GM12878 (cell line): ENCODE results near the gene GAP43. TPM values are rescaled to one million over a fixed set of nuclear protein-coding genes. Genes with fewer than 3 reads are reported as not detected.

Experiments
- ATAC-seq: fragments of 200-7000 bp; cut with Tn5 transposase; 3 replicates; pipeline ENCODE4 v1.9.1; 2020; ENCODE audit warnings: mild to moderate bottlenecking, moderate library complexity
- BruUV-seq: library from RNA; stranded (reverse); fragments of 400-500 nt; replicated peaks from 2 replicates; lab custom pipeline; 2021; lab: Mats Ljungman, UMichigan
- CTCF ChIA-PET: fragments of 300-600 bp; sonication (Branson Sonifier 250); formaldehyde crosslinking; extraction: SDS; loops from one replicate; lab custom pipeline; 2021; ENCODE audit warnings: inconsistent platforms; lab: Yijun Ruan, JAX
- POLR2A ChIA-PET: fragments of 350-600 bp; formaldehyde crosslinking; extraction: SDS; loops from one replicate; lab custom pipeline; 2021; ENCODE audit warnings: inconsistent platforms; lab: Charles Lee
- RAD21 ChIA-PET: fragments of 300-600 bp; sonication (Branson Sonifier 250); formaldehyde crosslinking; loops from one replicate; lab custom pipeline; 2023; ENCODE audit warnings: antibody characterized with exemption; ENCODE audit not compliant: unreplicated experiment; lab: Charles Lee
- SMC1A ChIA-PET: fragments of 300-600 bp; sonication (Branson Sonifier 250); formaldehyde crosslinking; loops from one replicate; lab custom pipeline; 2023; ENCODE audit not compliant: unreplicated experiment, uncharacterized antibody; lab: Charles Lee
- DNase-seq: peaks from one replicate; pipeline ENCODE4 v3.0.0-alpha.2; 2011; ENCODE audit warnings: low read depth, low spot score
- FAIRE-seq: peaks from 3 replicates; lab custom pipeline; 2011; peaks lifted over from hg19 to GRCh38; lab: Jason Lieb, UNC
- H2AFZ ChIP-seq: 2 replicates; pipeline ENCODE4 v1.6.0; 2011; ENCODE audit warnings: low read depth, low read length, control low read depth; ENCODE audit not compliant: control insufficient read depth
- H3K27ac ChIP-seq: 2 replicates; pipeline ENCODE4 v1.5.1; 2011; ENCODE audit warnings: control low read depth; ENCODE audit not compliant: control insufficient read depth, insufficient read depth
- H3K27me3 ChIP-seq, 2 experiments: replicated peaks in 1 of 2; 2 replicates each; pipeline versions ENCODE4 v1.6.0 to v1.6.1; 2011; ENCODE audit warnings: low read length in 1 of 2; ENCODE audit not compliant: control insufficient read depth in 2 of 2, insufficient read depth in 2 of 2
- H3K36me3 ChIP-seq, 2 experiments: 2 replicates each; pipeline ENCODE4 v1.5.1; 2011; ENCODE audit warnings: low read length in 1 of 2; ENCODE audit not compliant: control insufficient read depth in 2 of 2, insufficient read depth in 2 of 2
- H3K4me1 ChIP-seq: 2 replicates; pipeline ENCODE4 v1.6.1; 2011; ENCODE audit warnings: mild to moderate bottlenecking, low read length, moderate library complexity, mixed read lengths; ENCODE audit not compliant: control insufficient read depth, insufficient read depth
- H3K4me2 ChIP-seq: 2 replicates; pipeline ENCODE4 v1.6.0; 2011; ENCODE audit warnings: control low read depth; ENCODE audit not compliant: control insufficient read depth, insufficient read depth
- H3K4me3 ChIP-seq: fragments of 200-600 bp; sonication (generic); 2 replicates; pipeline ENCODE4 v1.5.1; 2016
- H3K79me2 ChIP-seq: 2 replicates; pipeline ENCODE4 v1.6.0; 2011; ENCODE audit warnings: low read length; ENCODE audit not compliant: control insufficient read depth, insufficient read depth
- H3K9ac ChIP-seq: 2 replicates; pipeline ENCODE4 v1.8.0; 2011; ENCODE audit warnings: low read length, control low read depth, mixed read lengths; ENCODE audit not compliant: control insufficient read depth, insufficient read depth
- H3K9me3 ChIP-seq: replicated peaks from 3 replicates; pipeline ENCODE4 v1.5.1; 2011; ENCODE audit warnings: mild to moderate bottlenecking, low read length; ENCODE audit not compliant: control insufficient read depth, insufficient read depth
- H4K20me1 ChIP-seq: 2 replicates; pipeline ENCODE4 v1.6.0; 2011; ENCODE audit not compliant: control insufficient read depth, insufficient read depth
- ATF7 ChIP-seq: fragments of 450-650 bp; IDR thresholded peaks from 2 replicates; pipeline ENCODE4 v1.6.1; 2016; ENCODE audit warnings: low read depth, mild to moderate bottlenecking
- BACH1 ChIP-seq: fragments of 450-650 bp; IDR thresholded peaks from 2 replicates; pipeline ENCODE4 v1.6.1; 2017; ENCODE audit warnings: mild to moderate bottlenecking, borderline replicate concordance
- CBX3 ChIP-seq: fragments of 200-600 bp; sonication (generic); IDR thresholded peaks from 2 replicates; pipeline ENCODE4 v1.6.1; 2016; ENCODE audit warnings: low read depth, borderline replicate concordance
- CTCF ChIP-seq, 3 experiments: IDR thresholded peaks in 2 of 3; conservative IDR thresholded peaks in 1 of 3; 2 replicates each; pipeline ENCODE4 v1.5.1; 2011; ENCODE audit warnings: low read depth in 3 of 3, low read length in 3 of 3, mild to moderate bottlenecking in 3 of 3, control low read depth in 2 of 3, moderate library complexity in 2 of 3, inconsistent platforms in 1 of 3, mixed read lengths in 1 of 3; ENCODE audit not compliant: control insufficient read depth in 2 of 3, insufficient read depth in 1 of 3; ENCODE audit errors: extremely low read depth in 1 of 3
- DPF2 ChIP-seq: fragments of 450-650 bp; IDR thresholded peaks from 2 replicates; pipeline ENCODE4 v1.6.1; 2017; ENCODE audit warnings: mild to moderate bottlenecking
- EP300 ChIP-seq, 2 experiments: fragments of 150-350 bp in 1 of 2; IDR thresholded peaks; 2 replicates each; pipeline ENCODE4 v1.6.1; 2011 to 2012; ENCODE audit warnings: low read depth in 2 of 2, low read length in 2 of 2, borderline replicate concordance in 1 of 2, improper control_type of control experiment in 1 of 2, inconsistent platforms in 1 of 2; ENCODE audit not compliant: control insufficient read depth in 1 of 2
- HDAC2 ChIP-seq: fragments of 200-600 bp; sonication (generic); IDR thresholded peaks from 2 replicates; pipeline ENCODE4 v1.6.1; 2017
- MAX ChIP-seq: IDR thresholded peaks from 2 replicates; pipeline ENCODE4 v1.6.1; 2012; ENCODE audit warnings: low read depth, low read length, improper control_type of control experiment
- NFXL1 ChIP-seq: fragments of 450-650 bp; IDR thresholded peaks from 2 replicates; pipeline ENCODE4 v1.6.1; 2017; ENCODE audit warnings: antibody characterized with exemption, mild to moderate bottlenecking, borderline replicate concordance
- POLR2A ChIP-seq: IDR thresholded peaks from 2 replicates; pipeline ENCODE4 v1.6.1; 2011; ENCODE audit warnings: low read depth, mild to moderate bottlenecking, low read length
- POLR2AphosphoS2 ChIP-seq: IDR thresholded peaks from 2 replicates; pipeline ENCODE4 v1.6.1; 2011; ENCODE audit warnings: low read depth, mild to moderate bottlenecking, low read length, improper control_type of control experiment, moderate library complexity
- RBBP5 ChIP-seq: fragments of 200-600 bp; sonication (generic); conservative IDR thresholded peaks from 2 replicates; pipeline ENCODE4 v1.6.1; 2016
- RELA ChIP-seq: fragments of 450-650 bp; IDR thresholded peaks from 2 replicates; pipeline ENCODE4 v1.8.0; 2014; ENCODE audit warnings: borderline replicate concordance; ENCODE audit not compliant: partially characterized antibody
- RFX5 ChIP-seq: IDR thresholded peaks from 2 replicates; pipeline ENCODE4 v1.6.1; 2011; ENCODE audit warnings: low read depth, low read length, improper control_type of control experiment
- STAT1 ChIP-seq: fragments of 450-650 bp; conservative IDR thresholded peaks from 2 replicates; pipeline ENCODE4 v1.6.1; 2014; ENCODE audit warnings: antibody characterized with exemption, mild to moderate bottlenecking
- SUZ12 ChIP-seq: fragments of 200-600 bp; sonication (generic); IDR thresholded peaks from one replicate; pipeline ENCODE4 v1.6.1; 2018; ENCODE audit warnings: antibody characterized with exemption, mild to moderate bottlenecking; ENCODE audit not compliant: unreplicated experiment
- TBL1XR1 ChIP-seq: IDR thresholded peaks from 2 replicates; pipeline ENCODE4 v1.6.1; 2012; ENCODE audit warnings: low read depth, low read length, improper control_type of control experiment
- TCF12 ChIP-seq: IDR thresholded peaks from 2 replicates; pipeline ENCODE4 v1.6.1; 2011; ENCODE audit warnings: low read depth, mild to moderate bottlenecking, low read length
- TCF7 ChIP-seq: IDR thresholded peaks from 2 replicates; pipeline ENCODE4 v1.6.1; 2014; ENCODE audit warnings: antibody characterized with exemption, borderline replicate concordance
- ZBTB4 ChIP-seq: fragments of 450-650 bp; formaldehyde crosslinking; IDR thresholded peaks from 2 replicates; pipeline ENCODE4 v1.4.0; 2022; ENCODE audit warnings: mild to moderate bottlenecking, moderate library complexity
- ZNF274 ChIP-seq: IDR thresholded peaks from one replicate; pipeline ENCODE4 v1.8.0; 2011; ENCODE audit not compliant: insufficient read length, insufficient read depth
- WGBS: methylation state at CpG from one replicate; pipeline ENCODE4 v1.1.6; 2016; ENCODE audit warnings: low lambda C conversion rate; ENCODE audit not compliant: insufficient replicate concordance, insufficient coverage; ENCODE audit errors: missing lambda C conversion rate; 5-methylcytosine and 5-hydroxymethylcytosine counted together
- in situ Hi-C: fragments of 300-500 bp; cut with MboI; formaldehyde crosslinking; loops from 9 replicates; pipeline ENCODE4 v1.14.3; 2018; ENCODE audit warnings: mixed read lengths
- intact Hi-C: fragments of 100-400 bp; cut with micrococcal nuclease; formaldehyde crosslinking; loops from one replicate; pipeline ENCODE4 v1.14.2; 2022; ENCODE audit not compliant: unreplicated experiment
- polyA plus RNA-seq, 11 experiments: library from polyadenylated mRNA; depleted of rRNA in 4 of 11; unstranded in 6 of 11; stranded (reverse) in 5 of 11; fragments of >200 nt; fragmentation: Nextera tagmentation in 4 of 11; fragmentation: Illumina TruSeq in 1 of 11; extraction: Ambion mirVana in 4 of 11; extraction: Trizol in 1 of 11; gene quantifications; 1 replicate in 1 of 11; 2 replicates in 10 of 11; pipeline versions ENCODE4 v1.2.1 to v1.2.3, GENCODE V29; 2011 to 2016; ENCODE audit warnings: inconsistent platforms in 2 of 11, missing spikeins in 2 of 11, low read depth in 1 of 11
- total RNA-seq, 4 experiments: library from RNA; depleted of rRNA in 3 of 4; stranded (reverse); fragments of >200 nt in 3 of 4; fragmentation: Illumina TruSeq in 1 of 4; extraction: Trizol in 1 of 4; gene quantifications; 2 replicates each; pipeline versions ENCODE4 v1.2.1 to v1.2.3, GENCODE V29; 2013 to 2021

GAP43 gene
- total and polyA plus RNA-seq, 10 of the 15 experiments (the other 5 are each of a cell fraction or from before 2014, with no cell fraction given): 0.06 to 0.16 TPM; not detected in 8

DNA sequence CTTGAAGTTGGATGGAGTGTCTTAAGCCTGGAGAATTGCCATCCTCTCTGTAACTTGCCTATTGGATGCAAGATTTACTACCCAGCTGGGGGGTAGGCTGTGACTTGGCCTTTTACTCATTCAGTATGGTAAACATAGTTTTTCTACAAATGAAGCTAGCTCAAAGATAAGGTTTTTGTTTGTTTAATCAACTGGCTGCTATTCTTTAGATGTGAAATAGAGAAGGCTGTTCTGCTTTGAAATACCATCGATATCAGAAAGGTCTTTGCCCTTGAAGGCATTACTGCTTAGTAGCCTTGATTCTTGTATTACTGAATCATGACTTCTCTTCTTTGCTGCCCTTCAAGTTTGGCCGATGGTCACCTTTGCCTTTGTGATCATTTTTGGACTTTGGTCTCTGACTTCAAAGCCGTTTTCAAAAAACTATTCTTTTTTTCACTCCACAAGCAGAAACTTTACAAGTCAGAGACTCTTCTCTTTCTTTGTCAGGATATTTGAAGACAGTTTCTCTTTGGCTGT is 83.1 kb downstream of the GAP43 start (continued):
- TF ChIP-seq POLR2AphosphoS2: no peak
- TF ChIP-seq POLR2A: no peak
- TF ChIP-seq CTCF (IDR thresholded peaks at IDR 0.05 in 2 of 3, conservative IDR thresholded peaks at IDR 0.05 in 1 of 3; ENCODE audit: control insufficient read depth in 2 of 3, extremely low read depth in 1 of 3, insufficient read depth in 1 of 3, low read depth in 3 of 3, low read length in 3 of 3): no peak
- no peak for TF ChIP-seq MAX
- TF ChIP-seq DPF2: no peak
- TF ChIP-seq RFX5: no peak
- no peak for TF ChIP-seq TCF12

- DNase-seq (no peak), FAIRE-seq (no peak), ATAC-seq (no peak)
- H2AFZ ChIP-seq: no peak overlapping the region
- no peaks in the 10 kb centered on the region for H3K4me1 ChIP-seq
- H3K36me3 ChIP-seq: no peaks in the 10 kb centered on the region
- SMC1A ChIA-PET: no interaction called here
- POLR2A ChIA-PET: no interaction called here
- CTCF ChIA-PET: no interaction called here
- intact Hi-C loops (no loop called here), in situ Hi-C loops (no loop called here)
- H4K20me1 ChIP-seq: no peaks in the 10 kb centered on the region
- H3K4me2 ChIP-seq: no peak overlapping the region
- RAD21 ChIA-PET: no interaction called here
- BruUV-seq: no TSS peak
- H3K79me2 ChIP-seq: no peaks in the 10 kb centered on the region
- whole genome bisulfite sequencing: 0% methylated on average over 2 of the region's 2 CpGs
- no peaks in the 10 kb centered on the region for H3K27me3 ChIP-seq
- no peak overlapping the region for H3K9ac ChIP-seq
- H3K9me3 ChIP-seq: no peaks in the 10 kb centered on the region
- no peak overlapping the region for H3K27ac ChIP-seq
- no peak overlapping the region for H3K4me3 ChIP-seq
- TF ChIP-seq ZNF274 (no peak), STAT1 (no peak), TCF7 (no peak), SUZ12 (no peak), ATF7 (no peak), RELA (no peak), BACH1 (no peak), NFXL1 (no peak), ZBTB4 (CRISPR knock-in tag) (no peak), CBX3 (no peak), TBL1XR1 (no peak), RBBP5 (no peak), HDAC2 (no peak), EP300 (IDR thresholded peaks at IDR 0.05; ENCODE audit: borderline replicate concordance in 1 of 2, control insufficient read depth in 1 of 2, low read depth in 2 of 2, low read length in 2 of 2) (no peak)
Observed at GRCh38 chr3:115708540-115708939, 85.2 kb downstream of the GAP43 start.
